ENCODE results near the gene ATR.

The ATR gene

DNA sequence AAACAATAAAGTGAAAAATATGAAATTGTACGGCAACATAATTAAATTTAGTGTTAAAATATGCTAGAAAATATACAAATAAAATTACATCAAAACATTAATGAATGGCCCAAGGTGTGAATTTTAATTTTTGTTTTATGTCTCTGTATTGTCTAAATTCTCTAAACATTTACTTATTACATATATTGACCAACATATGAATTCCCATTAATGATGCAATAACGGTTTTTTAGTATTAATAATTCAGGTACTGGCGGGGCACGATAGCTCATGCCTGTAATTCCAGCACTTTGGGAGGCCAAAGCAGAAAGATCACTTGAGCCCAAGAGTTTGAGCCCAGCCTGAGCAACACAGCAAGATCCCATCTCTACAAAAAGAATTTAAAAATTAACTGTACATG, 110.1 kb downstream of the ATR start:
- TF ChIP-seq, protein P1, sequence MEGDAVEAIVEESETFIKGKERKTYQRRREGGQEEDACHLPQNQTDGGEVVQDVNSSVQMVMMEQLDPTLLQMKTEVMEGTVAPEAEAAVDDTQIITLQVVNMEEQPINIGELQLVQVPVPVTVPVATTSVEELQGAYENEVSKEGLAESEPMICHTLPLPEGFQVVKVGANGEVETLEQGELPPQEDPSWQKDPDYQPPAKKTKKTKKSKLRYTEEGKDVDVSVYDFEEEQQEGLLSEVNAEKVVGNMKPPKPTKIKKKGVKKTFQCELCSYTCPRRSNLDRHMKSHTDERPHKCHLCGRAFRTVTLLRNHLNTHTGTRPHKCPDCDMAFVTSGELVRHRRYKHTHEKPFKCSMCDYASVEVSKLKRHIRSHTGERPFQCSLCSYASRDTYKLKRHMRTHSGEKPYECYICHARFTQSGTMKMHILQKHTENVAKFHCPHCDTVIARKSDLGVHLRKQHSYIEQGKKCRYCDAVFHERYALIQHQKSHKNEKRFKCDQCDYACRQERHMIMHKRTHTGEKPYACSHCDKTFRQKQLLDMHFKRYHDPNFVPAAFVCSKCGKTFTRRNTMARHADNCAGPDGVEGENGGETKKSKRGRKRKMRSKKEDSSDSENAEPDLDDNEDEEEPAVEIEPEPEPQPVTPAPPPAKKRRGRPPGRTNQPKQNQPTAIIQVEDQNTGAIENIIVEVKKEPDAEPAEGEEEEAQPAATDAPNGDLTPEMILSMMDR (IDR thresholded peaks at IDR 0.05; ENCODE audit: extremely low read depth, insufficient read depth, missing control alignments), result no peak
- in situ Hi-C loops (cut with MboI; ENCODE audit: low pct_unique_long_range_greater_than_20kb, low sequenced_read_pairs, unreplicated experiment), result no loop called here
- no peak for DNase-seq (ENCODE audit: low spot score)

DNA sequence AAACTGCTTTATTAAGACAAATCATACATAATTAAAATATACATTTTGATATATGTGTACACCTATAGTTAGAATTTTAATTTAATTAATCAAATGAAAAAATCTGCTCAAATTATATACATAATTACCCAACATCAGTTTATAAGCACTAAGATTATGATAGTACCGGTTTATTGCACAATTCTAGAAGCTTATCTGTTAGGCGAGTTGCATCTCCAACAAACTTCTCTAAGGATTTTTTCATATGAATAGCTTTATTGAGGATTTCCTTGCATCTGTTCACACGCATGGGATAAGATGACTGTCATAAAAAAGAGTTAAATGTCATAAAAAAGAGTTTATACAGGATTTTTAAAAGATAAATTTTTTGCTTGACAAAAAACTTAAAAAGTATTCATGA, 110.8 kb downstream of the ATR start:
- in situ Hi-C loops (cut with MboI; ENCODE audit: low pct_unique_long_range_greater_than_20kb, low sequenced_read_pairs, unreplicated experiment), result no loop called here
- TF ChIP-seq, protein P1 (IDR thresholded peaks at IDR 0.05; ENCODE audit: extremely low read depth, insufficient read depth, missing control alignments), result no peak
- DNase-seq (ENCODE audit: low spot score), result no peak

DNA sequence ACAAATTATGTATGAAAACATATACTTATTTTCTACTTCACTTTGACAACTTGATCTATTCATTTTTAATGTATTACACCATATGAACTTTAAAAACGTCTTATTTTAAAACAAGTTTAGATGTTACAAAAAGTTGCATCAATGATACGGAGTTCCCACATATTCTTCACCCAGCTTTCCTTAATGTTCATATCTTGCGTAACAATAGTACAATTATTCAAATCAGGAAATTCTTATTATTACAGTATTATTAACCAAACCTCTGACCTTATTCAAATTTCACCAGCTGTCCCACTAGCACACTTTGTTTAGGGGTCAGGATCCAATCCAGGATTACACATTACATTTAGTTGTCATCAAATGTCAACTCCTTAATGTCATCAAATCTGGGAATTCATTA, 117.8 kb downstream of the ATR start:
- DNase-seq (ENCODE audit: low spot score), result no peak

DNA sequence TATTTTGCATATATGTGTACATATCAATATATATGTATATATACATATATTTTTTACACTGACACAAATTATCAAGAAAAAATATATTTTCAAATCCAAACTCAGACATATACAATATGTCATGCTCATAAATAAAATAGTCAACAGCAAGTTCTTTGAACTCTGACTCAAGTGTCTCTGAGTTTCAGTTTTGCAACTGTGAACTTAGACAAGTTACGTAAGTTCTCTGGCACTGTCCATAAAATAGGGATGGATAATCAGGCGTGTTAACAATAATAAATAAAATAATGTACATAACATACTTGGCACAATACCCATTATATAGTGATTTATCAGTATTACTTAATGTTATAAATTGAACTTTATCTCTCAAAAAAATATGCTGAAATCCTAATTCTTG, 118.6 kb downstream of the ATR start:
- no peak for DNase-seq (ENCODE audit: low spot score)
- in situ Hi-C loops (cut with MboI; ENCODE audit: low pct_unique_long_range_greater_than_20kb, low sequenced_read_pairs, unreplicated experiment), result no loop called here
- TF ChIP-seq, protein P1 (IDR thresholded peaks at IDR 0.05; ENCODE audit: extremely low read depth, insufficient read depth, missing control alignments), result no peak

More for the DNA sequence above, 117.8 kb downstream of the ATR start:
- in situ Hi-C loops (cut with MboI; ENCODE audit: low pct_unique_long_range_greater_than_20kb, low sequenced_read_pairs, unreplicated experiment), result no loop called here
- TF ChIP-seq, protein P1 (IDR thresholded peaks at IDR 0.05; ENCODE audit: extremely low read depth, insufficient read depth, missing control alignments), result no peak

DNA sequence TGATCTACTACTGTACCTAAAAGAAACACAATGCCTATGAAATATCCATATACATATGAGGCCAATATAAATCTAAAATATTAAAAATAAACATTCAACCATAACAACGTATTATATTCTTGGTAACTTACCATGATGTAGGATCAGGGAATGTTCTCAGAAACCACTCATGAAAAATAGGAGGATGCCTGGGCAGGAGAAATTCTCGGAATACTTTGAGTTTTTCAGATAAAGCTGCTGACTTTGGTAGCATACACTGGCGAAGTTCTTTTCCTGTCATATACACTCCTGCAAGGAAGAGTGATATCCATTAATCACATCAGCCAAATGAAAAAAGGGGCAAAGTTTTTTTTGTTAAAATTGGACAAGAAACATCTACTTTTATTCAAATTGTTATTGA, 119.4 kb downstream of the ATR start:
- TF ChIP-seq, protein P1 (IDR thresholded peaks at IDR 0.05; ENCODE audit: extremely low read depth, insufficient read depth, missing control alignments), result no peak
- DNase-seq (ENCODE audit: low spot score), result no peak
- in situ Hi-C loops (cut with MboI; ENCODE audit: low pct_unique_long_range_greater_than_20kb, low sequenced_read_pairs, unreplicated experiment), result no loop called here

DNA sequence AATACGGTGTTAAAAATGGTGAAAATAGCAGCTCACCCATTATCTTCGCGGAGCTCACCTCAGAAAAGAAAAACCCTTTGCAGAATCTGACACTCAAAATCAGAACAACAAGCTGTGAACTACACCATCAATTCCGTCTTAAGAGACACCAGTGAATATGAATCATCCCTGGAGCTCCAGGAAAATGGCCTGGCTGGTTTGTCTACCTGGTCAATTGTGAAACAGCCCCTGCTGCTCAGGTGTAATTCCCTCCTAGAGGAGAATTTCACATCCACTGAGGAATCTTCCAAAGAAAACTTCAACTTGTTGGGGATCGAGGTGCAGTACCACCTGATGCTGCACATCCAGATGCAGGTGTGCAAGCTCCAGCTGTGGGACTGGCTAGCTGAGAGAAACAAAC, 127.7 kb downstream of the ATR start:
- TF ChIP-seq, protein P1 (IDR thresholded peaks at IDR 0.05; ENCODE audit: extremely low read depth, insufficient read depth, missing control alignments), result no peak
- no peak for DNase-seq (ENCODE audit: low spot score)
- in situ Hi-C loops (cut with MboI; ENCODE audit: low pct_unique_long_range_greater_than_20kb, low sequenced_read_pairs, unreplicated experiment), result no loop called here

DNA sequence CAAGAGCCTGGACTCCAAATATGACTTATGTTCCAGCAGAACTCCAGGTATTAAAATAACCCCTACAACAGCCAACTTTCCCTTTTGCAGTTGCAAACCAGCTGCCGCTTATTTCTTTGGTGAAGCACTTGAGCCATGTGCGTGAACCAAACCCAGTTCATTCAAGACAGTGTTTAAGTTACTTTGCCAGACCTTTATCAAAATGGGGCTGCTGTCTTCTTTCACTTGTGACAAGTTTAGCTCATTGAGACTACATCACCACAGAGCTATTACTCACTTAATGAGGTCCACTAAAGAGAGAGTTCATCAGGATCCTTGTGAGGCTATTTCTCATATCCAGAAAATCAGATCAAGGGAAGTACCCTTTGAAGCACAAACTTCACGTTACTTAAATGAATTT, 128.3 kb downstream of the ATR start:
- TF ChIP-seq, protein P1 (IDR thresholded peaks at IDR 0.05; ENCODE audit: extremely low read depth, insufficient read depth, missing control alignments), result no peak
- in situ Hi-C loops (cut with MboI; ENCODE audit: low pct_unique_long_range_greater_than_20kb, low sequenced_read_pairs, unreplicated experiment), result no loop called here
- no peak for DNase-seq (ENCODE audit: low spot score)

Data from GM13977 (cell line).